HepG2 (cell line): Measurements from ENCODE around the gene HMCN2. TPM values are rescaled to one million over a fixed set of nuclear protein-coding genes. Genes with fewer than 3 reads are reported as not detected.

Experiments
- BCL3 ChIP-seq: sonication (generic); formaldehyde crosslinking; IDR thresholded peaks from 2 replicates; pipeline ENCODE4 v1.5.1; 2020; ENCODE audit warnings: mild to moderate bottlenecking, missing genetic modification reagents, moderate library complexity
- GPBP1L1 ChIP-seq: sonication (generic); formaldehyde crosslinking; IDR thresholded peaks from 2 replicates; pipeline ENCODE4 v1.5.0; 2020; ENCODE audit warnings: mild to moderate bottlenecking, missing genetic modification reagents
- MEIS1 ChIP-seq: sonication (generic); formaldehyde crosslinking; IDR thresholded peaks from 2 replicates; pipeline ENCODE4 v1.9.0; 2021; ENCODE audit warnings: mild to moderate bottlenecking, missing genetic modification reagents, moderate library complexity, borderline replicate concordance
- NR2F1 ChIP-seq, 2 experiments: fragments of 450-650 bp in 1 of 2; formaldehyde crosslinking in 1 of 2; IDR thresholded peaks; 2 replicates each; pipeline versions ENCODE4 v1.5.0 to v1.6.1; 2016 to 2020; ENCODE audit warnings: mild to moderate bottlenecking in 1 of 2, missing compliant biosample characterization in 1 of 2, missing genetic modification reagents in 1 of 2, moderate library complexity in 1 of 2
- SNAPC2 ChIP-seq: sonication (generic); formaldehyde crosslinking; IDR thresholded peaks from 2 replicates; pipeline ENCODE4 v1.8.1; 2022; ENCODE audit warnings: mild to moderate bottlenecking, missing genetic modification reagents
- SP2 ChIP-seq: sonication (generic); formaldehyde crosslinking; IDR thresholded peaks from 2 replicates; pipeline ENCODE4 v1.5.1; 2020; ENCODE audit warnings: mild to moderate bottlenecking, missing genetic modification reagents
- SPEN ChIP-seq: sonication (generic); formaldehyde crosslinking; IDR thresholded peaks from 2 replicates; pipeline ENCODE4 v1.5.1; 2020; ENCODE audit warnings: low read depth, mild to moderate bottlenecking, missing genetic modification reagents
- TFE3 ChIP-seq: IDR thresholded peaks from 2 replicates; pipeline ENCODE4 v1.6.1; 2016
- TRIM22 ChIP-seq: fragments of 450-650 bp; IDR thresholded peaks from 2 replicates; pipeline ENCODE4 v1.6.1; 2017
- UBTF ChIP-seq: sonication (generic); formaldehyde crosslinking; IDR thresholded peaks from 2 replicates; pipeline ENCODE4 v1.4.0; 2020; ENCODE audit warnings: mild to moderate bottlenecking, missing genetic modification reagents
- ZFX ChIP-seq: sonication (generic); formaldehyde crosslinking; IDR thresholded peaks from 2 replicates; pipeline ENCODE4 v1.4.0; 2020; ENCODE audit warnings: mild to moderate bottlenecking, low read depth, missing genetic modification reagents, moderate library complexity
- ZKSCAN8 ChIP-seq: IDR thresholded peaks from 2 replicates; pipeline ENCODE4 v1.6.1; 2016; ENCODE audit warnings: borderline replicate concordance, missing genetic modification reagents, missing compliant biosample characterization
- ZNF24 ChIP-seq: fragments of 450-650 bp; IDR thresholded peaks from 2 replicates; pipeline ENCODE4 v1.6.1; 2017; ENCODE audit warnings: antibody characterized with exemption, mild to moderate bottlenecking
- ZNF256 ChIP-seq: sonication (generic); formaldehyde crosslinking; conservative IDR thresholded peaks from 2 replicates; pipeline ENCODE4 v1.4.0; 2020; ENCODE audit warnings: missing genetic modification reagents
- ZNF350 ChIP-seq: sonication (generic); formaldehyde crosslinking; IDR thresholded peaks from 2 replicates; pipeline ENCODE4 v1.4.0; 2020; ENCODE audit warnings: mild to moderate bottlenecking, low read depth, missing genetic modification reagents, borderline replicate concordance
- ZNF549 ChIP-seq: sonication (generic); formaldehyde crosslinking; IDR thresholded peaks from 2 replicates; pipeline ENCODE4 v1.5.0; 2020; ENCODE audit warnings: missing genetic modification reagents
- ZNF574 ChIP-seq: sonication (generic); formaldehyde crosslinking; IDR thresholded peaks from 2 replicates; pipeline ENCODE4 v1.4.0; 2020; ENCODE audit warnings: missing genetic modification reagents
- ZNF724P ChIP-seq: sonication (generic); formaldehyde crosslinking; IDR thresholded peaks from 2 replicates; pipeline ENCODE4 v1.8.0; 2022; ENCODE audit warnings: missing genetic modification reagents, borderline replicate concordance
- ZNF883 ChIP-seq: sonication (generic); formaldehyde crosslinking; IDR thresholded peaks from 2 replicates; pipeline ENCODE4 v1.5.1; 2020; ENCODE audit warnings: mild to moderate bottlenecking, missing genetic modification reagents; ENCODE audit errors: not compliant biosample characterization
- polyA plus RNA-seq, 8 experiments: library from polyadenylated mRNA; depleted of rRNA in 3 of 8; stranded (reverse) in 7 of 8; unstranded in 1 of 8; fragments of >200 nt; fragmentation: Illumina TruSeq in 4 of 8; extraction: Trizol in 4 of 8; gene quantifications; 2 replicates each; pipeline versions ENCODE4 v1.2.1 to v1.2.3, GENCODE V29; 2011 to 2016; ENCODE audit warnings: low read depth in 4 of 8, missing spikeins in 1 of 8, mixed read lengths in 1 of 8; ENCODE audit not compliant: insufficient read depth in 1 of 8
- total RNA-seq, 5 experiments: library from RNA; depleted of rRNA; stranded (reverse); fragments of >200 nt; fragmentation: Illumina TruSeq; extraction: Trizol; gene quantifications; 2 replicates each; pipeline ENCODE4 v1.2.3, GENCODE V29; 2016; ENCODE audit warnings: low read depth in 1 of 5

HMCN2 gene
- total and polyA plus RNA-seq, 2 of the 13 experiments (the other 11 are each of a cell fraction or from before 2014, with no cell fraction given) = 0.09 TPM; not detected in 1

GRCh38 chr9:130461218-130461630 is 195.7 kb downstream of the HMCN2 start (continued):
- TF ChIP-seq TRIM22 (no peak), UBTF (CRISPR knock-in tag) (0 out of 2 replicates have a peak, but pooled peaks have one; percentile 27), ZKSCAN8 (CRISPR knock-in tag) (no peak), ZFX (CRISPR knock-in tag) (0 out of 2 replicates have a peak, but pooled peaks have one; percentile 24), ZNF256 (CRISPR knock-in tag) (no peak), ZNF574 (CRISPR knock-in tag) (peak; percentile 11; the same call in 1 of the 2 replicates), TFE3 (no peak), SPEN (no peak), SP2 (CRISPR knock-in tag) (no peak), MEIS1 (CRISPR knock-in tag) (no peak), SNAPC2 (CRISPR knock-in tag) (no peak), ZNF350 (0 out of 2 replicates have a peak, but pooled peaks have one; percentile 51), BCL3 (CRISPR knock-in tag) (0 out of 2 replicates have a peak, but pooled peaks have one; percentile 32), GPBP1L1 (CRISPR knock-in tag) (no peak), ZNF549 (CRISPR knock-in tag) (no peak), ZNF24 (no peak), ZNF724P (CRISPR knock-in tag) (no peak), NR2F1 (CRISPR knock-in tag; IDR thresholded peaks at IDR 0.05) (no peak), ZNF883 (CRISPR knock-in tag) (peak; percentile 43)
